Measurements from ENCODE around the gene UFC1.
A peak's percentile ranks its signal among the peaks of the same experiment; 100 is the strongest.

The UFC1 gene

DNA sequence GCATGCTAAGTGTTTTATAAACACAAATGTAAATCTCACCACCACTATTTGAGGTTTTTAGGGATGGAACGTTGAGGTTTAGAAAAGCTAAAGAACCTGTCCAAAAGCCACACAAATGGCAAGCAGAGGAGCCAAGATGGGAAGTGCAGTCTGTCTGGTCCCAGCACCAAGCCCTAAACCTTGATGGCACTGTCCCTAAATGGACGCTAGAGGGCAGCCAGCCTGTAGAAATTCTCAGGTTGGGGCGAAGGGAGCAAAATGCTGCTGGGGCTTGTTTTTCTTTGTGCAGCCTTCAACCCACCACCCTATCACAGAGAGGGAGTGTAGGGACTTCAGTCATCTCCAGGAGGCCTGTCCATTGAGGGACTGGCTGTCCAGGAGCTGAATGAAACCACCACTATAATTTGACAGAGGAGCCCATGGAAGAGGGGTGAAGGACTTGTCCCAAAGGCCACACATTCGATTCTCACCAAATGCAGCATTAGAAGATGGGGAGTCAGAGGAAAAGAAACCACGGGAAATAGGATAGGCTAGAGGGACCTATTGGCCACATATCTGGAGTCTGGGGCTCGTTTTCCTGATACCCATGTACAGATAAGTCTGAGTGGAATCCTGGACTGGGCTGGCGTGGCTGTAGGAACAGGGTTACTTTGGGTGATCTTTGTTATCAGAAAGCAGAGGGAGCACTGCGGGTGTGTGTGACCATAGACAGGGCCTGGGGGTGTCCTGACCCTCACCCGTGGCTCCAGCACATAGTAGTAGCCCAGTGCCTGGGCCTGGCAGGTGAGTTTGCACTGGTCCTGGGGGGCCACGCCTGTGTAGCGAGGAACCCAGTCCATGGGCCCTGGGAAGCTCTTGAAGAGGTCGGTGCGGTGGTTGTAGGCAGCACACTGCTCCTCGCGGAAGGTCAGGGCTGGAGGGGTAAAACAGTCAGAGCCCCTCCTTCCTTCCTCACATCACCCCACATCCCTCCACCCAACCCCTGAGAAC lies 39.0 kb downstream of the UFC1 start:
- peak in 1 of 2 donors; percentile 31 for DNase-seq (ENCODE audit: low read depth in 2 of 2)

DNA sequence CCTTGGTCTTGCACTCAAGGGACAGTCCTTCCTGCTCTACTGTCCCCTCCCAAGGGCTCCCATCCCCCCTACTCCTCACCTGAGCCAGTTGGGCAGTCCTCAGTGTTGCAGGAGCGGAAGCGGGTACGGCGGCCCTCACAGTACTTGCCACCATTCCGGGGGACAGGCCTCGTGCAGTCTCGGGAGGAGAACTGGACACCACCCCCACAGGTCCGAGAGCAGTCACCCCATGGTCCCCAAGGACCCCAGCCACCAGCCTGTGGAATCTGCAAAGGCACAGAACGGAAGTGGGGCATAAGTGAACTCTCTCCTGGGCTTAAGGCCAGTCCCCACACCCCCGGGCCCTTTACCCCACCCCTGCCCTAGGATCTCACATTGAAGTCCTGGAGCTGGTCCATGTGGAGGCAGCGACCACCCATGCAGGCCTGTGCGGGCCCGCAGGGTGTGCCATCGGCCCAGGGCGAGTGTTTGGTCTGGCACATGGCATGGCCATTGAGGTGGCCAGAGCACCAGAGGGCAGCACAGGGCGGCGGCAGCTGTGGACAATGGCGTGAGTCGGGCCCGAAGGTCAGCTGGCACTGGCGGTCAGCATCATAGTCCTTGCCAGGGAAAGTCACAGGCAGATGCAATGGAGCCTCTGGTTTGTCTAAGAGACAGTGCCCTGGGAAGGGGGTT lies 39.9 kb downstream of the UFC1 start:
- DNase-seq (ENCODE audit: low read depth in 2 of 2), result no peak

DNA sequence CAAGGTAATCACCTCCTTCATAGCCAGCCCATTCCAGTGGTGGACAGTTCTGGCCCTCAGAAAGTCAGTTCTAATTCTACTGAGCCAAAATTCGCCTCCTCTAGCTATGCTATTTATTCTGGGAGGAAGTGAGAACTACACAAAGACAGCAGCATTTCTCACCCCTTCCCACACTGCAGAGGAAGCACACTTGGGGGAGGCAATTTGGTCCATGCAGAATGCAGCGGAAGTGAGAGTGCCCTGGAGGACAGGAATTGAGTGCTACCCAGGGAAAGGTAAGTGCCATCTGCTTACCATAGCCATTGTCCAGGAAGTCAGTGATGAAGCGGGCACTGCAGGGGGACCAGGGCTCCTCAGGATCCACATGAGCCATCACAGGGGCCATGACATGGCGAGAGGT lies 41.4 kb downstream of the UFC1 start:
- DNase-seq (ENCODE audit: low read depth in 2 of 2), result no peak

DNA sequence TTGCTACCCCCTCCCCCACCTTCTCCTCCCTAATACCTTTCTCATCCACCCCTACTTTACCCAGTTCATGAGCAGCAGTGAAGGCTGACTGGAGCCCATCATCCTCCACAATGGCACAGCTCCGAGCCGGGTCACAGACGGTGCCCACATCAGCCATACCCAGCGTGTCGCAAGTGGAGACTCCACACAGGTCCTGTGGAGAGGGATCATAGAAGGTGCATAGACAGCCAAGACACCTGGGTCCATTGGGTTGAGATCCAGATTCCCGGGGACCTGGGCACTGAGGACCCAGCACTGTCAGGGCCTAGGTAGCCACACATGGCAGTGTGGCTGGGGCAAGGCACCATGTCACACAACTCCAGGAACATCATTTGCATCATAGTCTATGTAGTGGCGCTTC lies 42.3 kb downstream of the UFC1 start:
- no peak for DNase-seq (ENCODE audit: low read depth in 2 of 2)

DNA sequence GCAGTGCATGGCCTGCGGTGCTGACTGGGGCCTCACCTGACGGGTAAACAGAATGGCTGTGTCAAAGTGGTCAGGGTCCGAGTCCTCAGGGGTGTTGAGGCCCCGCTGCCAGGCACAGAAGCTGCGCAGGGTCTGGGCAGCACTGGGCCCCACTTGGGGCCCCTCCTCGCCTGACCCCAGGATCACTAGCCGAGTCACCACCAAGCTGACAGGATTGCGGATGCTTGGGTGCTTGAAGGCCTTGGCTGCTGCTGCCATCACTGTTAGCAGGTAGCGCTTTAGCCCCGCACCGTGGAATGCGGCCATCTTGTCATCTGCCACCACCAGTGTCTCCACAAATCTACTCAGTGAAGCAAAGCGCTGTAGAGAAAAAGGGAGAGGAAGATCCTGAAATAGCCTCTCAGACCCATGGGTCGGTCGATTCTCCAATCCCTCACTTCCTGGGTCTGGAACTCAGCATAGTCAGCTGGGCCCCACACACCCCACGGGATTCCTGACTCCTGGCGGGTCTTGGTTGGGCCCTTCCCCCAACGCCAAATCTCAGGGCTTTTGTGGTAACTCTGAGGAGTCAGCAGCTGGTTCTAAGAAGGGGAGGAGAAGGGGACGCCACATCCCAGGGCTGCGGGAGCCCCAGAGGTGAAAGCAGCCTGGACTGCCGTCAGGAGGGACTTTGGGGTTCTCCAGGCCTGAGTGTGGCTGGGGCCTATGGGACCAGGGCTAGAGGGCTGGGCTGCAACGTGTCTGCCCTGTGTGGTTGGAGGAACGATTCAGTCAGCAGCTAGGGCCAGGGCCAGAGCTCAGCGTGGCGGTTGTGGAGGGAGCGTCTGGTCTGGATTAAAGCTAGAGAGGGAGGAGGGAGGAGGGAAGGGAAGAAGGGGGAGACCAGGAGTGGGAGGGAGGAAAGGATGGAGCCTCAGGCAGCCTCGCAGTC lies 43.0 kb downstream of the UFC1 start:
- no peak for DNase-seq (ENCODE audit: low read depth in 2 of 2)

DNA sequence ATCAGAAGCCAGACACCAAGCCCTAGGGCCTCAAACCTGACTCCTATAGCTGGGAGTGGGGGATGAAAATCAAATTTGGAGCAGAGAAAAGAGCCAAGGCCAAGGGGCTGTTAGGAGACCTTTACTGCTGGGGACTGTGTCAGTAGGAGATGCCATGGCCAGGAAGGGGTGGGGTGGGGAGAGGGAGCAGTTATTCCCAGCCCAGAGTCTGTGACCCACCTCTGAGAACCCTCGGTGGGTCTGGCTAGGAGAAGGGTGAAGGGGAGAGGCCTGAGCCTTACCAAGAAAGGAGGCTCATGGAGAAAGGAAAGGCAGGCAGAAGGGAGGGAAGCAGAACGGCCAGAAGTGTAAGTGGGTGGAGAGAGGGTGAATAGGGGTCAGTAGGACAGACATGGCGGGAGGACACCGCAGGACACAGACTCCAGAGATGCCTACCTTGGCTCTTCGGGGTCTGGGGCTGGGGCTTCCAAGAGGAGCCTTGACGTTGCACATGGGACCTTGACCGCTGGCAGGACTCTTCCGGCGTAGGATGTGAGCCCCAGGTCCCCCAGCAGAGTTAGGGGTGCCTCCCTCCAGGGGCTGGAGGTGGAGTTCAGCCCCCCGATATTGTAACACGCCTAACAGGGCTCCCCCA lies 43.9 kb downstream of the UFC1 start:
- DNase-seq (ENCODE audit: low read depth in 2 of 2), result no peak

DNA sequence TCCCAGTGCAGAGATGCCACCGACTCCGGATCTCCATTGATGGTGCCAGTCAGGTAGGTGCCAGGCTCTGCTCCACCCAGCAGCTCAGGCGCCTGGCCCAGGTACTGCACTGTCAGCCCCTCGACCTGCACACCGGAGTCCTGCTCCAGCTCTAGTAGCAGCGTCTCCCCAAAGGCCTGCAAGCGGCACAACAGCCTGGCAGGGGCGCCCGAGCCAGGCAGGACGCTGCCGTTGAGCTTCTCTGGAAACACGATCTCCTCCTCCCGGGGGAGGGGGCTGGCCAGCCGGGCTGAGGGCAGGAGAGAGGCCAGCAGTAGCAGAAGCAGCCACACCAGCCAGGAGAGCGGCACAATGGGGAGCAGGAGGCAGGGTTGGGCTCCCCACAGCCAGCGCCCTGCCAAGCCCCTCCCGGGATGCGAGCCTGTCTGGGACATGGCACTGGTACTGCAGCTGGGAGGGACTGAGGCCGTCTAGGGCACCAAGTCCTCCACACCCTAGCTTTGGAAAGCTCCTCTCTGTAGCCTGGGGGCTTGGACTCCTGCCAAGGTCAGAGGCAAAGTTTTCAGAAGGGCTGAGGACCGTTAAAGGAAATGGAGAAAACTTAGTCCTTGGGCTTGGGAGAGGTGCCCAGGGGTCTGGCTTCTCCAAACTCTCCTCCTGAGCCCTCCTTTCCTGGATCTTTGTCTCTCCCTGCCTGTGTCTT lies 44.6 kb downstream of the UFC1 start:
- no peak for DNase-seq (ENCODE audit: low read depth in 2 of 2)

DNA sequence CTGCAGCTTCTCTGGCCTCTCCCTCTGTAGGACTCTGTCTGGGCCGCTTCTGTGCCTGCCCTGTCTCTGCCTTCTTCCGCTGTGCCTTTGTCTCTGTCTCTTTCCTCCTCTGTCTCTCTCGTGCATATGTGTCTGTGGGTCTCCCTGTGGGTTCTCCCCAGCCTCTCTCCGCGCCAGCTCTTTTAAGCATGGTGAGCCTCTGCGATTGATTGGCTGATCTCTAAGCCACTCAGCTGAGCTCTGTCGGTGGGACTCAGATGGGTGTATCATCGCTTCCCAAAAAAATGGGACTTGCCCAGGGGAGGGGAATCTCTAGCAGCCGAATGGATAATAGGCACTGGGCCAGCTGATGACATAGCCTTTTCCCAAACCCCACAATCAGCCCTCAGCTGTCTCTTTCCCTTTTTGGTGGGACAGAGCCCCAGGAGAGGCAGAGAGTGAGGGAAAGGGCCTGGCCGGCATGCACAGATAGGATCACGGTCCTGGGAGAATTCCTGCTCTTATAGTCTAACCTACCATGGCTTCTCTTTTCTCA lies 45.2 kb downstream of the UFC1 start, which contains the start of gene ADAMTS4:
Gene ADAMTS4, minus strand, starts transcription at position 158 of the 535 bp plus-strand sequence. CDS start 427 bp downstream, outside the sequence.
- no peak for DNase-seq (ENCODE audit: low read depth in 2 of 2)

DNA sequence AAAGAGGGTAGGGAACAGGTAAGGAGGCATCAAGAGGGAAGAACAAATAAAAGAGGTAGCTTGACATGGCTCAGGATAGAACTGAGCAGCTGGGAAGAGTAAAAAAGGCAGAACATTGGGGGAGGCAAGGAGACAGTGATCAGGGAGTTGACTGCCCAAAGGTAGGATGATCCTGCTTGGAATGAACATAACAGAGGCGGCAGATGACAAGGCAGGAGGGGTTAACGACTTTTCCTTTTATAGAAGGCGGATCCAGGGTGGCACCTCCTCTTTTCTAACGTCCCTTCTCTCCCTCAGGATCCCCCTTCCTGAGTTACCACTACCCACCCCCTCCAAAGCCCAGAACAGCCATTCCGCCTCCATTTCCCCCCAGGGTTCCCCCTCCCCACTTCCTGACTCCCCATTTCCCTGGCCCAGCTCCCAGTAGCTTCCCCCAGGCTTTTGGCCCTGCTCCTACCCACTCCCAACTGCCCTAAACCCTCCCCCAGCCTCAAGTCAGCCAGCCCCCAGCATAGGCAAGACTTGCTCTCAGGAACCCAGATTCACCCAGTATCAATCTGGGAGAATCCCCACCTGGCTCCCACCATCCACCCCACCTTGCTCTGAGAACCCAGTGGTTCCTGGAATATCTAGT lies 45.8 kb downstream of the UFC1 start:
- no peak for DNase-seq (ENCODE audit: low read depth in 2 of 2)

DNA sequence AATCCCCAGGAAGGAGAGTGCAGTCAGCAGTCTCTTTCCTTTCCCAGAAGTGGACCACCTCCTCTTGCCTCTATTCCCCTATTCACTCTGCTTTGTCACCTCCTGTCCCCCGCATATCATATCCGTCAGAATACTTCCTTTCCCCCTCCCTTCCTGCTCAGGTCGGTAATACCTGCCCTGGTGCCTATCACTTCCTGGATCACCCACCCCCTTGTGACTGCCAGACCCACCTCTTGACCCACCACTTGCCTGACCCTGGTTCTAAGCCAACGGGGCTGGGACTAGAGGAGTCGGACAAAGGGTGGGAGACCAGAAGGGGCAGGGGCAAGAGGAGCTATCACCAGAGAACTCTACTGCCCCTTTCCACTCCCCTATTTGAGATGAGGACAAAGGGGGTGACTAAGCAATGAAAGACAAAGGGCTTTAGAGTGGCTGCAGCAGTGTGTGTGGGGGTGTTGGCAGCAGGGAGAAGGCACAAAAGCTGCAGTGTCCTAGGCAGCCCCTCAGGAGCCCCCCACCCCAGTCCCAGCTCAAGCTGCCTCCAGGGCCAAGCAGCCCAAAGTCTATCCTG lies 46.7 kb downstream of the UFC1 start:
- DNase-seq (ENCODE audit: low read depth in 2 of 2), result no peak

DNA sequence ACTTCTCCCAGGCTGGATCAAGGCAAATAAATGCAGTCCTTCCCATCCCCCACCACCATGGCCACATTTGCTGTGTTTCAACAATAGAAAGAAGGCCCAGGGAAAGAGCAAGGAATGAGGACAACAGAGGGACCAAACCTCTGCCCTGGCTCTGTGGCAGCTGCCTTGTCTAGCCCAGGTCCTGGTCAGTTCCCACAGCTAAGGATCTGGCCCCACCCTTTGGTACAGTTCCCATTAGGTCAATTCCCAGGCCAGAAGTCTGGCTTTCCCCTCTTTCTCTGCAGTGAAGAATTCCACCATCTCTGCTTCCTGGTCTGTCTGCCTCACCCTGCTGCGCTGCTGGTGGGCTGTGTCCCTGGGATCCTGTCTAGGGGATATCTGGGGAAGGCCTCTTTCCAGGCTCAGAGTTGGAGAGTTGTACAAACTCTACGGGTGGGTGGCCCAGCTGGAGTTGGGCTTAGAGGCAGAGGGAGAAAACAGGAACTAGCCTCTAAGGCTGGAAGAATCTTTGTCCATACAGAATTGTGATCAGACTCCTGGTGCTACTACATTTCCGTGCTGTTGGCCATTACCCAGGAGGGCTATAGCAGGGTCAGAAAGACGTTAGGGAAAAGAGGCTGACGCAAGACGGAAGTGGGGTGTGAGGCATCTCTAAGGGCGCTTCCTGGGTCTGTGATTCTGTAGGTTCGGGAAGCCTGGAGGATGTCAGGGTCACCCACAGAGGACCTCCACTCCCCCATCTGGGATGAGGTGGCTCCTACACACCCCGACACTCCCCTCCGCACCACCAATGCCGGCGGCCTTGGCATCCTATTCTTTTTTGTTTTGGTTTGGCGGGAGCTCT lies 47.4 kb downstream of the UFC1 start:
- no peak for DNase-seq (ENCODE audit: low read depth in 2 of 2)

DNA sequence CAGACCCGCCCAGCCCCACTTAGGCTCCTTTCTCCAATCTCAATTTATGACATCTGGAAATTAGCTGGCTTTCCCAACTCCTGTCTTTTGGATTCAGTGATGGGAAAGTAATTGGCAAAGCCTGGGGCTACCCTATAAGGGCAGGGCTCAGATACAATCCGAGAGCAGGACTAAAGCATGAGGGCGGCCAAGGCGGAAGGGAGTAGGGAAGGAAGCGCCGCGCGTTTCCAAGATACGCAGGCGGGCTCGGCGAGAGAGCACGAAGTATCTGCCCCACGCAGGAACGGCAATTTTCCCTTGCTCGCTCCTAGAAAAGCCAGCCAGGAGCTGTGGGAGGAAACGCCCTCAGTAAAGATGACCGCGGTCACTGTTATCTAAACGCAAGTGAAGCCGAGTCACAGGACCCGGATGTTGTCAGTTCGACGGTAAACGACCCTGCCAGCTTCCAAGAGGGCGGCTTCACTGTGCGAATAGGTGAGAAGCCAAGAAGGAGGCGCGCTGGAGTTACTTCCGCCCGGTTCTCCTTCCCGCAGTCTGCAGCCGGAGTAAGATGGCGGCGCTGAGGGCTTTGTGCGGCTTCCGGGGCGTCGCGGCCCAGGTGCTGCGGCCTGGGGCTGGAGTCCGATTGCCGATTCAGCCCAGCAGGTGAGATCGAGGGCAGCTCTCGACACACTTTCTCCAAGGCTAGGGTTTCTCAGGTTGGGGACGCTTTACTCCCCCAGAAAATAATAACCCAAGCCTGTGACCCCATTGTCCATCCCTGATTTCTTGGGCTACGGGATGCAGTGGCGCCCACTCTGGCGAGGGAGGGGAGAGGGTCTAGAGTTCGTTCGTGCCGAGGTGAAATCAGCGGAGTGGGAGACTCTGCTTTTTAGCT lies 48.3 kb downstream of the UFC1 start, which contains the start of gene NDUFS2:
Gene NDUFS2, plus strand, starts transcription at position 532 of the 877 bp plus-strand sequence. Its CDS starts 19 bp downstream, at position 551.
- DNase-seq (ENCODE audit: low read depth in 2 of 2), result peak; percentile 68 to 86

DNA sequence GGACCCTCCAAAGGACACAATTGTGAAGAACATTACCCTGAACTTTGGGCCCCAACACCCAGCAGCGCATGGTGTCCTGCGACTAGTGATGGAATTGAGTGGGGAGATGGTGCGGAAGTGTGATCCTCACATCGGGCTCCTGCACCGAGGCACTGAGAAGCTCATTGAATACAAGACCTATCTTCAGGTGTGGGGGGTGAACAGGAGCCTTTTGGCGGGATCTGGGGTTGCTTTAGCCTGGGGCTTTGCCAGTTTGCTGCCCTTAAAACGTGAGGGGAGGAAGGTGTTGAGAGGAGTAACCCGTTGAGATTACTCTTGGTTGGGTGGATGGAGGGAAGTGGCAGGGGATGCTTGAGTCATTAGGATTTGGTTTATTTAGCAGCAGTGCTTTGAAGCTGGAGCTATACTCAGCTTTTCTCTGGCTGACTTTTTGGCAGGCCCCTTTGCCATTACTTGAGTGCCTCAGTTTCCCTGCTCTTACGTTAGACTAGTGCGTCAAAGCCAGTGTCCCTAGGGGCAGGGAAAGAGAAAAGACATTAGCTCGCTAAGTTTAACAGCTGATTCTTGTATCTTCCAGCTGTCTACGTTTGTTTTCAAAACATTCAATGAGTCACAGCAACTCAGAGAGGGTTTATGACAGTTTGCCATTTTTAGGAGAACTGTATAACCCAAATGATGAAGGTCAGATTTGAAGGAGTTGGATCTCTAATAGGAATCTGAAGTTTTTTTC lies 52.8 kb downstream of the UFC1 start:
- no peak for DNase-seq (ENCODE audit: low read depth in 2 of 2)

DNA sequence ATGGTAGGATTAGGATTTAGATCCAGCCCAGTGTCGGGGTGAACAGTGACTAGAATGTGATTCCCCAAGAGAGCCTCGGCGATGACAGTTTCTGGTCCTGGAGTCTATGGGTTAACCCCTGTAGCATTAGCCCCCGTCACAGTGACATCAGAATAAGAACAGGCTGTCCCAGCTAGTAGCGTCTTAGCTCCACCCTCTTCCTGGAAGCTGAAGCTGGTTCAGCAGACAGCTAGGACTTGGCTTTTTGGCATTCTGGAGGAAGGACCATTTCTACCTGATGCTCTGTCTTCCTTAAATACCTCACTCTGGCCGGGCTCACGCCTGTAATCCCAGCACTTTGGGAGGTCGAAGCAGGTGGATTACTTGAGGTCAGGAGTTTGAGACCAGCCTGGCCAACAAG lies 53.4 kb downstream of the UFC1 start:
- DNase-seq (ENCODE audit: low read depth in 2 of 2), result no peak
